GM21423 (cell line): ENCODE data around the gene TLCD5.

Experiments used
- ATAC-seq: cut with Tn5 transposase; IDR thresholded peaks from one replicate; pipeline ENCODE4 v1.9.1; 2021; ENCODE audit warnings: mild to moderate bottlenecking, moderate library complexity; ENCODE audit not compliant: unreplicated experiment

Gene TLCD5

DNA sequence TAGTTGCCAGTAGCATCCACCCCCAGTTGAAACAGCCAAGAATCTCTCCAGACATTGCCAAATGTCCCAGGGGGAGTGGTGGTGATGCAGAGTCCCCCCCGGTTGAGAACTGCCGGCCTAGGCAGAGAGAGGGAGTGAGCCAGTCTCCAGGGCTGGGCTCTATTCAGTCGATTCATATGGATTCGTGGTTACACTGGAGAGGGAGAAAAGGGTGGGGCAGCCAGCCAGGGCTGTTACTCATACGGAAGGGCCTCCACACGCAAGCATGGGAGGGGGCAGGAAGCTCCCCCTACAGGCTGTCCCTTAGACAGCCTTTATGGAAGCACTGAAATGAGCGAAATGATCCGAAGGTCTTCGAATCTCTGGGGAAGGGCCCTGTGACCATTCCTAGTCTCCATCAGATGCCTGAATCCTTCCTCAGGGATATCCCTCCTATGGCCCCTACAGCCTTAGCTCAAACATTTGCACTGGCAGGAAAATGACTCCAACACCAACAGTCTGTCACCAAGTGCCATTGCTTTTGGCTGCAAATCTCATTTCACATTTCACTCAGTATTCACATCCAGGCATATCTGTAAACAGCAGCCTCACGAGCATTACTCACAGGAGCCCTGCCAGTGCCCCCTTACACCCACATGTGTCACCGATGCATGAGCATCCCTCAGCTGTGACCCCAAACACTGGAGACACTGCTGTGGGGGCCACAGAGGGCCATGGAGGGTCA is 18.4 kb upstream of the TLCD5 start:
- ATAC-seq: no peak

DNA sequence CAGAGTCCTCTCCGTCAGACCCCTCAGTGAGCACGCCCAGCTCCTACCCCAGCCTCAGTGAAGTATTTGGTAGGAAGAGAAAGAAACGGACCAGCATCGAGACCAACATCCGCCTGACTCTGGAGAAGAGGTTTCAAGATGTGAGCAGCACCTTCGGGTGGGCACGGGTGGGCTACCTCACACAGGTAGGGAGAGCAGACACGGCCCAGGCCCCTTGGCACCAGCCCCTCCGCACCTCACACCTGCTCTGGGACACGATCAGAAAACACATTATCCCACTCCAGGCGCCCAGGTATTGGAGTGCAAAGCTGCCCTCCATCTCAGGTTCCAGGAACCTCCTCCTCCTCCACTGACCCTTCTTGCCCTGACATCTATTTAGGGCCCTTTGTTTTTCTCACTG is 17.6 kb upstream of the TLCD5 start:
- no peak for ATAC-seq

DNA sequence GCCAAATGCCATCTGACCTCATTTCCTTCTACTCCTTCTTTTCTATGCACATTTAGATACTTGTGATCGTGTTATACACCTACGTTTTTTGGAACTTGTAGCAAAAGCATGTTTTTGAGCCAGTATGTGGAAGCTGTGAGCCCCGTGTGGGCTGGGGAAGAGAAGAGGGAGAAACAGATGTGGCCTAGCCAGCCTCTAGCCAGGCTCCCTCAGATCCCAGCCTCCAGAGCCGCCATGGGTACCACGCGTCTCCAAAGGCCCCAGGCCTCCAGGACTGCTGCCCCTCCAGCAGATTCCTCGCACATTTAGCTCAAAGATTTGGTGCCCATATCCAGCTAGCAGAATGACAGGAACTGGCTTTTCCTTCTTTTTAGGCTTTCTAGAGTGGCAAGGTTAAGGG is 17.0 kb upstream of the TLCD5 start:
- ATAC-seq: no peak

DNA sequence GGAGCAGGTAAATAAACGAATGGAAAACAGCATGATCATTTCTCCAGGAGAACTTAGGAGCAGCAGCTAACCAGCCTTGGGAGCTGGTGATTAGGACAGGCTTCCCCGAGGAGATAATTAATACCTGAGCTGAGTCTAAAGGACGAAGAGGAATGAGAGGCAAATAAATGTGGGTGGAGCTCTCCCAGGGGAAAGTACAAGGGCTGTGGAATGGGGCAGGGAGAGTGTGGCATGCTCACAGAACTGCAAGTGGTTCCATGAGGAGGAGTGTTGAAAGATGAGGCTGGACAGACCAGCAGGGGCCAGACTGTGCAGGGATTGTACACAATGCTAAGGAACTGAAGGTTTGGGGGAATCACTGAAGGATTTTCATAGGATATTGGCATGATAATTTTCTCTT is 14.2 kb upstream of the TLCD5 start:
- no peak for ATAC-seq

DNA sequence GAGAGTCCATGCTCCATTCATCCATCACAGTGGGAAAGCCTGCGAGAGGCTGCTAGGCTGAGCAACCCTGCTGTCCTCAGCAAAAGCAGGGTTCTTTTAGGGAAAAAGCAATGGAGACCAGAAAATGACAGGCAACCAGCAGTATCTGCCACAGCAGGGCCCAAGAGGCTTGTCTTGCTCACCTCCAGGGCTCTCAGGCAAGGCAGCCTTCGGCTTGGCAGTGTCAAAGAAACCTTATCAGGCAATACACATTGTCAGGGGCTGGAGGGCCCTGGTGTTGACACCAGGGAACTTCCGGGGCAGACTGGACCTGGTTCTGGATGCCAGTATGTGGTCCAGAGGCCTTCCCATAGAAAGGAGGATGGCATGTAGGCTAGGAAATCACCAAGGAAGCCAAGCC is 10.2 kb upstream of the TLCD5 start:
- no peak for ATAC-seq

DNA sequence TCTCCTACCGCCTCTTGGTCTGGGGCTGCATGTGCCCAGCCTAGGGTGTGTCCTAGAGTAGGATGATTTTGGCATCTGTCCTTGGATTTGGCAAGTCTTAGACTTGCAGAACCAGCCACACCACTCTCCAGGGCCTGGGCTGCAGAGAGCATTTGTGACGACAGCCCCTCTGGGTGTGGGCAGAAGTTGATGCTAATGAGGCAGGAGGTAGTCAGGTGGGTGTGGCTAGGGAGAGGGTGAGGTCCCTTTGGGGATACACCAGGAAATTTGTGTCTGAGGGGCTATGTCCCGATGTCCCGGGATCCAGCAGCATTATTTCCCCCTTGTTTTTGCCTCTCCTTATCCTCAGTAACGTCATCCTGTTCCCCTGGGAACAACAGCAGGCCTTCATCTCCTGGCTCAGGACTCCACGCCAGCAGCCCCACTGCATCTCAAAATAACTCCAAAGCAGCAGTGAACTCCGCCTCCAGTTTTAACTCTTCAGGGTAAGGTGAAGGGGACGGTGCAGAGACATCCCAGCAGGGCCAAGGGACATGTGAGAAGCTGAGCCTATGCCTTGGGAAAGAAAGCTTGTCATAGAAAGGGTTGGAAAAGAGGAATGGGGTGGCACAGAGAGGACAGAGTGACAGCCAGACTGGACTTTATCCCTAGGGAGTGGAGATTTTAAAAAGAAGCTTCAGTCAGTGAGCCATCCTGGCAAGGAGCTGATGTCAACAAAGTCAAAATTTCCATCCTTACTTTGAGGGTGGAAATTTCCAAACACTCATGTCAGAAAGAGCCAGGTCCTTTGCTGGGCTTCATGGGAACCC is 8.0 kb upstream of the TLCD5 start:
- no peak for ATAC-seq

DNA sequence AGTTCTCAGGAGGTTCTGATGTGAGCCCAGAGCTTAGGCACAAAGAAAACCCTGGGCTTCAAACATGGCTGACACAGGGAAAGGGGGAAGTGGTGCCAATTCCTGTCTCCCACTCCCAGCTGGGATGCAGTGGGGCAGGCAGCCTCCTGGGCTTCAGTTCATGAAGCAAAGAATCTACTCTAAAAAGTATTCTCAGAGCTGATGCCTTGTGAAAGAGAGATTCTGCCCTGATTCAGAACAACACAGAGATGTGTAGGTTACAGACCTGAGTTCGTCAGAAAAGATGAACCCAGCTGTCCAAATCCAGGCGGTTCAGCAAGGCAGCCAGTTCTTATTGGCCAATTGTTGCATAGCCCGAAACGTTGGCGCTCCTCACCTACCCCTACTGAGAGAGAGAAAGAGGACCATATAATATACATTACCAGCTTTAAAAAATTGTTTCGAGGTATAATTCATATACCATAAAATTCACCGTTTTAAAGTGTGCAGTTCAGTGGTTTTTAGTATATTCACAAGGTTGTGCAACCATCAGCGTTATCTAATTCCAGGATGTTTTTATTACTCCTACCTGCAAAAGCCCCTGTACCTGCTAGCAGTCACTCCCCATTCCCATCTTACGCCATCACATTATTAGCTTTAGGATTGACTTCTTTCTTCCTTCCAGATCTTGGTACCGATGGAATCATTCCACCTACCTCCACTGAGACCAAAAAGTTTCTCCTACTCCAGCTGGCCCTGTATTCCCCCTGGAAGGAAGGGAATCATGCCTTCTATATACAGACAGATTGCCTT is 7.2 kb upstream of the TLCD5 start:
- ATAC-seq: no peak

DNA sequence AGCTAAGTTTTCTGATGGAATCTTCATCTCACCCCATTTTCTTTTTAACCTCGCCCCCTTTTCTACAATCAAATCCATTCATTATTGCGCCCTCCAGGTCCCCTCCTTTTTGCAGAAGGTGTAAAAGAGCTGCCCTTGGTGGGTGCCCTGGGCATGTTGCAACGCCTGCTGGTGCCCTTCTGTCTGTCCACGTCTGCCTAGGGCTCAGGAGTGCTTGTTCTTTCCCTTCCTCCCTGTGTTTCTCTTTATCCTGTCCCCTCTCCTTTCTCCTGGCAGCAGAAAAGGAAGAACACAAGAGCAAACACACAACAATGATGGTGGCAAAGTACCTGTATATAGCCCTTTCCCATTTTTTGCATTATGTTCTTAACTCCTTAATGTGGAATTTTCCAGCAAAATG is 6.2 kb upstream of the TLCD5 start:
- ATAC-seq: no peak

DNA sequence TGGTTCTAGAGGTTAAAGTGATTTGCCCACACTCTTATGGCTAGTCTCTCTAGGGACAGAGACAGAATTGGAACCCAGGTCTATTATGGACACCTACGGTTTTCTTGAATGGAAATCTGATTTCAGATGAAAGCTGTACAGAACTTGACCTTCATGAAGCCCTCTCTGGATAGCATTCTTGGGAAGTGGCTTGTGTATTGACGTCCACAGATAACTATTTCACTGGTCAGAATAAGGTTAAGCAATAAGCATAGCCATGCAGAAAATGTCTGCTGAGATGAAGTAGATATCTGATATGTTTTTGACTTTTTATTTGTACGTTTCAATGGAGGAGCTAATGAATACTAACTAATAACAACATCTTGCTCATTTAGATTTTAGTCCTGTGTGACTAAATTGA is 1.1 kb downstream of the TLCD5 start:
- ATAC-seq: no peak

DNA sequence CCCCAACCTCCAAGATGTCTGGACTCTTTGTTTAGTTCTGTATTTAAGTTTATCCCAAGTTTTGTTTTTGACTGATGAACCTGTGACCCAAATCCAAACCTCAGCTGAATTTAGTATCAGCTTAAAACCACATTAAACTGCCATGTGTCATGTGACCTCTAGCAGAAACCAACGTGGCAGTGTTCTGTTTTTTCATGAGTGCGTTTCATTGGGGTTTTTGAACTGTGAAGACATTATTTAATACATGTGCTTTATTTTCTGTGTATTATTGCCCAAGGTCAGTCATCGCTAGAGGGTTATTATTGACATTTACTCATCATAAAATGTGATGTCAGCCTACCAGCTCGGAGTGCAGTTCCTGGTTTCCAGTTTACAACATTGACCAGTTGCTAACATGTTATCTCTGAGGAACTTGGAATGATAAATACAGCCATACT is 1.8 kb downstream of the TLCD5 start:
- ATAC-seq: no peak

DNA sequence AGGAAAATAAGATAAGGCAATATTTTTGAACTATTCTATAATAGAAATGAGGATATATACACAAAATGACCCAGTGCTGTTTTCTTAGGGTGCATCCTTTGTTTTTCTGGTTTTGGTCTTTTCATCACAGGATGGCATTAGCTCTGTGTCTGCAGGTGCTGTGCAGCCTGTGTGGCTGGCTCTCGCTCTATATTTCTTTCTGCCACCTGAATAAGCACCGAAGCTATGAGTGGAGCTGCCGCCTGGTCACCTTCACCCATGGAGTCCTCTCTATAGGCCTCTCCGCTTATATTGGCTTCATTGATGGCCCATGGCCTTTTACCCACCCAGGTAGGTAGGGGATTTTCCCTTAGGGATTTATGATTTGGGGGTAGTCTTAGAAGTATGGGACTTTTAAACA is 2.2 kb downstream of the TLCD5 start:
- no peak for ATAC-seq

DNA sequence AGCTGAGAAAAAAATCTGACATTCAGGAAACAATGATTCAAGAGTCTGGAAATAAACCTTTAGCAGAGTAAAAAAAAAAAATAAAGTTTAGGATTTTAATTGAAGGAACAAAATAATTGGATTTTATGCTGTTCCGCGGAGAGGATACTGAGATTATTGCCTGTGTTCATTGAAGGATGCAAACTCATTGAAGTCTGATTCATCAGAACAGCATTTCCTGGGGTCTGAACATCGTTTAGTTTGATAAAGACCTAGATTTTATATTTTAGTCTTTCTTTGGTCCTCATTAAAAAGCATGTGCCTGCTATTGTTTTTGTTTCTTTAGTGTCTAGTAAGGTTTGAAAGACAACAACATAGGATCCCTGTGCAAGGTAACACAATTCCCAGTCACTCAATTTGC is 4.5 kb downstream of the TLCD5 start:
- ATAC-seq: no peak

DNA sequence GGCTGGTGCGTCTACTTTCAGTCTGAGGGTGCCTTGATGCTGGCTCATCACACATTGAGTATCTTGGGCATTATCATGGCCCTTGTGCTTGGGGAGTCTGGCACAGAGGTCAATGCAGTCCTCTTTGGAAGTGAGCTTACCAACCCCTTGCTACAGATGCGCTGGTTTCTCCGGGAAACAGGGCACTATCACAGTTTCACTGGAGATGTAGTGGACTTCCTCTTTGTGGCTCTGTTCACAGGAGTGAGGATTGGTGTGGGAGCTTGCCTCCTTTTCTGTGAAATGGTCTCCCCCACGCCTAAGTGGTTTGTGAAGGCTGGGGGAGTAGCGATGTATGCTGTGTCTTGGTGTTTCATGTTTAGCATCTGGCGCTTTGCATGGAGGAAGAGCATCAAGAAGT is 4.9 kb downstream of the TLCD5 start:
- ATAC-seq: no peak

DNA sequence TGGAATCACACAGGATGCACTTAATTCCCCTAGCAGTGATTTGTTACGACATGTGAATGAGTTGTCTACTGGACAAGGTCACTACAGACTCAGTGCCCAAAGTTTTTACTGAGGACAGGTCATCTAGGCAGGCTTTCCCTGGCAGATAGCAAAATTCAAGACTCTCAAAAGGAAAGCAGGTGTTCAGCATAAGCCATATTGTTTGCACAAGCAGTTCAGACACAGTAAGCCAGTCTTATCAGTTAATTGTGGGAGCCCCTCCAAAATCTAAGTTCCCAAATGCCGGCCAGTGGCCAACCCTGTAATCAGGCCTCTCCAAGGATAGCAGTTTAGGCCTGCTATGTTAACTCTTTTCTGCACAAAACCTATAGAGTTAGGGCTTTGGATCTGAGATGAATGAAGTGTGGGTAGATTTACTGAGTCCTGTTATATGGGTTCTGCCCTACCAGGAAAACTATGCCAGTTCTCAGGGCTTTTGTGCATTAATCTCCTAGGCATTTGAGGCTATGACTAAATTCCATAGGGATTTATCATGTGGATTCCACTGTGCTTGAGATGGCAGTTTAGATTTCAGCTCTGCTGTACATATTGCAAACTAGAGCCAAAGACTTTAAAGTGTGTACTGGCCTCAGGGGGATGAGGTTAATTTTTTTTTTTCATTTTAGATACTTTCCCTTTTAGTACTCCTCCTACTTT is 6.3 kb downstream of the TLCD5 start:
- no peak for ATAC-seq

DNA sequence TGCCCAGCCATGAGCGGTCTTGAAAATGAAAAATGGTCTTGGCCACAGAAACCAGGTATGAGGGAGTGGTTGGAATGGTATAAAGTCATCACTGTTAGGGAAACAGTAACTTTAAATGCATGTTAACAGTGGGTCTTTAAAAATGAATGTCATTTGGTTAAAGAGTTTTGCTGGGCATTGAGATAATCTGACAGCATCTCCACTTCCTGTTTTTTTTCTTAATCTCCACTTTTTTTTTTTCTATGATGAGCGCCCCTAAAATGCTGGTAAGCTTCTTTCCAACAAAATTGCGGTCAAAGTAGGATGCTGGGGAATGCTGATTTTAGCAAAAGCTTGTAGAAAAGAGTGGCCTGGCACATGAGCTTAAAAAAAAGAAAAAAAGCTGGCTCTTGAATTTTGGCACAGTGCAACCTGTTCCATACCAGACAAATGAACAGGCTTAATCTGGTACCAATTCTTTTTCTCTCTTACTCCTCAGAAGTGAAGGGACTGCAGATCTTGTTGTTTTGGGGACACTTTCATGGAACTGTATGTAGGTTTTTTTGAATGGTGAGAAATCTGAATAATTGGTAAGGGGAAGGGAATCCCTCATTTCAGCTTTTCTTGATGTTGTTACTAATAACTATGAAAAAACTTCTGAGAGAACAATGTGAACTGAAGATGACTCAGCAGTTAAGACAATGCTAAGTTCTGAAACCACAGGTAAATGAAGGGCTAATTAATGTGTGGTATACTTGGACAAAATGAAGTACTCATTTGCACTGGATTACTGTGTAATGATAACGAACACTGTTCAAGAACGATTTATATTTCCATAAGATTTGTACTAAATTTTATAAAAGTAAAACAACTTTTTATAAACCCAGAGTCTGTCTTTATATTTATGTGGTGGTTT is 8.0 kb downstream of the TLCD5 start:
- no peak for ATAC-seq

DNA sequence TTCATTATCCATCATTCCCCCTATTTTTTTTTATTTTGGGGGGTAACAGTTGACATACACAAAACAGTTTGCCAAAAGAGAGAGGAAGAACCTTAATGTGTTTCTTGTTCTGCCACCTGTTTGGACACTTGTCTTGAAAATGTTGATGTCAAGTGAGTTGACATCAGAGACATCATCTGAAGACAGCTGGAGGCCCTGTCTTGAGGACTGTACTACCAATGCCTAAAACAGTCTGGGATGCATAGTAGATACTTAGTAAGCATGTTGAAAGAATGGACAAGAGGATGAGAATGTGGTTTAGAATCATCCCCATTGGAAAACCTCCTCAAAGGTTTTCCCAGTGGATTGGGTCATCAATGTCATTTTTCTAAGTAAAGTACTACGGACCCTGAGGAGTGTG is 8.7 kb downstream of the TLCD5 start:
- ATAC-seq: no peak

DNA sequence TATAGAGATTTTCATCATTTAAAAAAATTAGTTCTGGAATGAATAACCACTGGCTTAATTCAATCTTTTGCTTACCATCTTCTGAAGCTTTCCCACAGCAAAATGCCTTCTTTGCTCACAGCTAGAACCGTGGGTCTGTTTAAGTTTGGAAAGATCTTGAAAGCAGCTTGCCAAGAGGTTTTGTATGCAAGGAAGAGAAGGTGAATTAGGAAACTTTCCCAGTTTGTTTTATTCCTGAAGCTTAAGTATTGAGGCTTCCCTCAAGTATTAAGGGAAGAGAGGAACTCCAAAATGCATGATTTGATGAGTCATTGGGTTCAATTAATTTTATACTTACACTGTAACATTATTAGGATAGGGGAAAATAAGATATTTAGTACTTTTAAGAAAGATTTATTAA is 9.2 kb downstream of the TLCD5 start:
- ATAC-seq: no peak

DNA sequence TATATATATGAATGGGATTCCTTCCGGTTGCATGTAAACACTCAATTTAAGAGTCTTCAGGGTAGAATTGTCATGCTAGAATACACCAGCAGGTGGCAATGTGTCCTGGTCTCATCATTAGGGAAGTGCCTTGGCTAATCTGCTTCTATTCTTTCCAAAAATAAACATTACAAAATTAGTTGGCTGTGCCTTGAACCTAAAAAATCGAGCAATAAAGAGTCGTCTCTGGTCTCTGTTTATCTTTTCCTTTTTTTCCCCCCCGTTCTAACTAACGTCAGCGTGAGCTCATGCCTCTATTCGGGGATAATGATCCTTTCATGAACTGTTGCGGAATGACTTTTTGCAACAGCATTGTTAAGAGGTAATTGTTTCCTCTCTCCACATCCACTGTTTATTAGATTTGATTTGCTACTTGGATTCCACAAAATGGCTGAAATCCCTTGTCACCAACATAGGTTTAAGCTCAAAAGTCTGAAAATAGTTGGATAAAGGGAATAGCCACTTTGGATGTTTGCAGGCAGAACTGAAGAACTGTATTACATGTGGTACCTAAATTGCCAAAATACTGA is 9.9 kb downstream of the TLCD5 start:
- ATAC-seq: no peak

DNA sequence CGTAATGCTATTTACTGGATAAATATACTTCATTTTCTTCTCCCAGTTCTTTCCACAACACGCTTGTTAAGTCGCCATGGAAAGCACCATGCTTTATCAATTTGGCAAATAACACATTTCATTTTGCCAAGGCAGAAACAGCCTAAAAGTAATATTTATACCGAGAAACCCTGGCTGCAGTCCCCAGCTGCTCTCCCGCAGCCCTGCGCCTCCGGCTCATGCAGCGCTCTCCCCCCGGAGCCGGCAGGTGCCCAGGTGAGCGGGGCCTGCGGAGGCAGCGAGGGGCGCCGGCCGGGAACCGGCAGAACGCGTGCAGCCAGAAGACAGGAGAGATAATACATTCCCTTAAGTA is 10.4 kb downstream of the TLCD5 start:
- peak; percentile 19 for ATAC-seq
